ENCODE data around the gene SEC23B. TPM values are rescaled to one million over a fixed set of nuclear protein-coding genes. Genes with fewer than 3 reads are reported as not detected.
"Not testable (repeated sequence)": the region's sequence is repeated elsewhere in the genome, so short reads cannot be mapped to it uniquely, and the experiment has no call there.

Gene SEC23B
- total and polyA plus RNA-seq, 10 of the 15 experiments (the other 5 are each of a cell fraction or from before 2014, with no cell fraction given), result 49.1 to 121 (median 75.6) TPM

GRCh38 chr20:18524646-18525045 lies 16.9 kb downstream of the SEC23B start:
- no peak for ATAC-seq
- ChIA-PET CTCF (no interaction called here), POLR2A (no interaction called here), SMC1A (ENCODE audit: uncharacterized antibody, unreplicated experiment) (no interaction called here), RAD21 (ENCODE audit: unreplicated experiment) (no interaction called here)
- FAIRE-seq, result no peak
- H3K4me1 ChIP-seq (ENCODE audit: control insufficient read depth, insufficient read depth, low read length), result no peaks in the 10 kb centered on the region
- WGBS (ENCODE audit: insufficient coverage, insufficient replicate concordance, low lambda C conversion rate, missing lambda C conversion rate), result 93% methylated on average over 1 of the region's 1 CpG
- in situ Hi-C loops (cut with MboI) (loop anchor here (25.0 kb wide), 1 partner anchor 1488 kb away; the partner anchor contains the start of gene NAA20), intact Hi-C loops (cut with micrococcal nuclease; ENCODE audit: unreplicated experiment) (no loop called here)
- H3K9ac ChIP-seq (ENCODE audit: control insufficient read depth, insufficient read depth, low read length), result no peak overlapping the region
- H4K20me1 ChIP-seq (ENCODE audit: control insufficient read depth, insufficient read depth), result no peaks in the 10 kb centered on the region
- no peaks in the 10 kb centered on the region for H3K9me3 ChIP-seq (replicated peaks; ENCODE audit: control insufficient read depth, insufficient read depth, low read length)
- no peak overlapping the region for H3K4me2 ChIP-seq (ENCODE audit: control insufficient read depth, insufficient read depth)
- TF ChIP-seq EGR1 (IDR thresholded peaks at IDR 0.05; ENCODE audit: borderline replicate concordance in 1 of 2, low read depth in 2 of 2, low read length in 2 of 2) (no peak), GATAD2B (conservative IDR thresholded peaks at IDR 0.05; ENCODE audit: low read depth) (no peak), IRF5 (IDR thresholded peaks at IDR 0.05; ENCODE audit: borderline replicate concordance) (no peak), TARDBP (IDR thresholded peaks at IDR 0.05; ENCODE audit: borderline replicate concordance) (no peak), NBN (IDR thresholded peaks at IDR 0.05) (no peak), HDAC2 (IDR thresholded peaks at IDR 0.05) (no peak), FOS (IDR thresholded peaks at IDR 0.05; ENCODE audit: borderline replicate concordance, extremely low read depth, insufficient read length) (no peak), CREM (IDR thresholded peaks at IDR 0.05; ENCODE audit: low read depth) (no peak), CEBPB (IDR thresholded peaks at IDR 0.05; ENCODE audit: borderline replicate concordance in 1 of 2, low read depth in 2 of 2, low read length in 2 of 2) (no peak), EP300 (IDR thresholded peaks at IDR 0.05; ENCODE audit: borderline replicate concordance in 1 of 2, control insufficient read depth in 1 of 2, low read depth in 2 of 2, low read length in 2 of 2) (no peak), TCF3 (IDR thresholded peaks at IDR 0.05; ENCODE audit: borderline replicate concordance, insufficient read depth, low read depth, low read length) (no peak), USF2 (IDR thresholded peaks at IDR 0.05; ENCODE audit: borderline replicate concordance, low read depth, low read length) (no peak), POLR2AphosphoS2 (IDR thresholded peaks at IDR 0.05; ENCODE audit: low read depth, low read length) (no peak)
- H3K27me3 ChIP-seq (replicated peaks in 1 of 2; ENCODE audit: control insufficient read depth in 2 of 2, insufficient read depth in 2 of 2, low read length in 1 of 2), result no peaks in the 10 kb centered on the region
- BruUV-seq (replicated peaks), result no TSS peak
- H2AFZ ChIP-seq (ENCODE audit: control insufficient read depth, low read depth, low read length), result no peak overlapping the region
- no peak overlapping the region for H3K27ac ChIP-seq (ENCODE audit: control insufficient read depth, insufficient read depth)
- H3K36me3 ChIP-seq (ENCODE audit: control insufficient read depth in 2 of 2, insufficient read depth in 2 of 2, low read length in 1 of 2), result peaks cover 17 to 35% of the 10 kb centered on the region in 2 experiments
- DNase-seq (ENCODE audit: low read depth, low spot score), result no peak
- H3K79me2 ChIP-seq (ENCODE audit: control insufficient read depth, insufficient read depth, low read length), result no peaks in the 10 kb centered on the region
- H3K4me3 ChIP-seq, result no peak overlapping the region

GRCh38 chr20:18526761-18527160 lies 19.0 kb downstream of the SEC23B start:
- H3K4me3 ChIP-seq; H3K4me1 ChIP-seq (ENCODE audit: control insufficient read depth, insufficient read depth, low read length); H3K9me3 ChIP-seq (replicated peaks; ENCODE audit: control insufficient read depth, insufficient read depth, low read length); H3K27me3 ChIP-seq (replicated peaks in 1 of 2; ENCODE audit: control insufficient read depth in 2 of 2, insufficient read depth in 2 of 2, low read length in 1 of 2); SMC1A ChIA-PET (ENCODE audit: uncharacterized antibody, unreplicated experiment); H3K79me2 ChIP-seq (ENCODE audit: control insufficient read depth, insufficient read depth, low read length); H3K9ac ChIP-seq (ENCODE audit: control insufficient read depth, insufficient read depth, low read length); RAD21 ChIA-PET (ENCODE audit: unreplicated experiment); intact Hi-C loops (cut with micrococcal nuclease; ENCODE audit: unreplicated experiment); ATAC-seq; H3K4me2 ChIP-seq (ENCODE audit: control insufficient read depth, insufficient read depth); DNase-seq (ENCODE audit: low read depth, low spot score); H4K20me1 ChIP-seq (ENCODE audit: control insufficient read depth, insufficient read depth); H2AFZ ChIP-seq (ENCODE audit: control insufficient read depth, low read depth, low read length); H3K27ac ChIP-seq (ENCODE audit: control insufficient read depth, insufficient read depth); POLR2A ChIA-PET; FAIRE-seq; BruUV-seq (replicated peaks); in situ Hi-C loops (cut with MboI): not testable (repeated sequence)
- CTCF ChIA-PET, result interaction anchor here (1.7 kb wide), 1 partner anchor 20 kb away, joined by 3 read pairs; no protein-coding TSS in a partner anchor
- peaks cover 20 to 36% of the 10 kb centered on the region in 2 experiments for H3K36me3 ChIP-seq (ENCODE audit: control insufficient read depth in 2 of 2, insufficient read depth in 2 of 2, low read length in 1 of 2)
- WGBS (ENCODE audit: insufficient coverage, insufficient replicate concordance, low lambda C conversion rate, missing lambda C conversion rate), result 85% methylated on average over 14 of the region's 14 CpGs
